Spleen (tissue), 11 donors: Measurements from ENCODE around the gene KCNJ6. TPM values are rescaled to one million over a fixed set of nuclear protein-coding genes. Genes with fewer than 3 reads are reported as not detected.

Experiments used
- DNase-seq: peaks from one replicate; pipeline ENCODE4 v3.0.0-alpha.2; 2020
- H3K27ac ChIP-seq, 8 donors: fragments of 200-600 bp; sonication (generic) in 7 of 8; 1 replicate in 4 of 8; 2 replicates in 4 of 8; pipeline versions ENCODE4 v1.5.0 to v1.8.0; 2016 to 2021; ENCODE audit warnings: inconsistent platforms in 4 of 8, mild to moderate bottlenecking in 4 of 8, moderate library complexity in 1 of 8
- H3K27me3 ChIP-seq, 7 donors: fragments of 200-600 bp; sonication (generic) in 6 of 7; replicated peaks in 1 of 7; 1 replicate in 4 of 7; 2 replicates in 3 of 7; pipeline versions ENCODE4 v1.5.0 to v1.8.0; 2016 to 2021; ENCODE audit warnings: inconsistent platforms in 3 of 7, mild to moderate bottlenecking in 1 of 7
- H3K36me3 ChIP-seq, 6 donors: fragments of 200-600 bp; sonication (generic) in 5 of 6; 1 replicate in 4 of 6; 2 replicates in 2 of 6; pipeline versions ENCODE4 v1.5.0 to v1.8.0; 2016 to 2021; ENCODE audit warnings: inconsistent platforms in 2 of 6
- H3K4me1 ChIP-seq, 6 donors: fragments of 200-600 bp; sonication (generic) in 5 of 6; 1 replicate in 3 of 6; 2 replicates in 3 of 6; pipeline versions ENCODE4 v1.5.0 to v1.8.0; 2016 to 2021; ENCODE audit warnings: inconsistent platforms in 3 of 6
- H3K4me3 ChIP-seq, 8 donors: fragments of 200-600 bp; sonication (generic) in 7 of 8; 1 replicate in 4 of 8; 2 replicates in 4 of 8; pipeline versions ENCODE4 v1.5.0 to v1.8.0; 2016 to 2021; ENCODE audit warnings: inconsistent platforms in 4 of 8, mild to moderate bottlenecking in 4 of 8, moderate library complexity in 2 of 8
- H3K9me3 ChIP-seq, 8 donors: fragments of 200-600 bp; sonication (generic) in 7 of 8; 1 replicate in 4 of 8; 2 replicates in 4 of 8; pipeline versions ENCODE4 v1.5.0 to v1.8.0; 2016 to 2021; ENCODE audit warnings: inconsistent platforms in 4 of 8
- CTCF ChIP-seq, 11 experiments: fragments of 200-600 bp in 7 of 11; fragments of 450-650 bp in 4 of 11; sonication (generic) in 4 of 11; IDR thresholded peaks in 8 of 11; conservative IDR thresholded peaks in 3 of 11; 1 replicate in 7 of 11; 2 replicates in 4 of 11; pipeline versions ENCODE4 v1.4.0 to v1.8.0; 2016 to 2021; ENCODE audit warnings: antibody characterized with exemption in 11 of 11, inconsistent platforms in 4 of 11, mild to moderate bottlenecking in 1 of 11
- POLR2A ChIP-seq, 3 donors: fragments of 450-650 bp; IDR thresholded peaks; one replicate each; pipeline ENCODE4 v1.5.1; 2017; ENCODE audit warnings: antibody characterized with exemption in 3 of 3, mild to moderate bottlenecking in 1 of 3
- POLR2AphosphoS5 ChIP-seq, 3 donors: sonication (generic); formaldehyde crosslinking; IDR thresholded peaks; one replicate each; pipeline ENCODE4 v1.5.1; 2017; ENCODE audit warnings: antibody characterized with exemption in 3 of 3
- WGBS, 5 donors: extraction: QIAGEN DNeasy Blood & Tissue Kit in 3 of 5; methylation state at CpG; one replicate each; pipeline versions ENCODE4 v1.1.5 to v1.1.7; 2013 to 2018; 5-methylcytosine and 5-hydroxymethylcytosine counted together
- intact Hi-C: fragments of 100-400 bp; cut with DNase I; formaldehyde crosslinking; loops from one replicate; pipeline ENCODE4 v1.15.0; 2023; ENCODE audit warnings: low total_unique reads
- polyA plus RNA-seq, 3 donors: library from polyadenylated mRNA; stranded (reverse); fragments of 200-250 nt; gene quantifications; one replicate each; pipeline ENCODE4 v1.2.1, GENCODE V29; 2013
- total RNA-seq, 7 donors: library from RNA; depleted of rRNA in 3 of 7; stranded (reverse); fragments of >200 nt in 3 of 7; fragmentation: NEBNext Ultra II Directional in 4 of 7; extraction: Animal tissue kit (Norgen Biotek cat#: 25700) in 4 of 7; gene quantifications; one replicate each; pipeline versions ENCODE4 v1.1.0 to v1.2.1, GENCODE V29; 2016 to 2021
- donor health status: healthy with polysubstance abuse.
- donor health status: DM: no; HTN: no; CAD: no; lungs with moderate emphysema.
- donor health status: DM: no; HTN: no; CAD: no.
- donor health status: Bipolar disorder and iron deficiency.
- donor health status: healthy.
- donor health status: DM: no; HTN: no; CAD: no.
- donor health status: DM: yes; HTN: yes; CAD: no.

Gene KCNJ6
- total and polyA plus RNA-seq, 10 donors, result under 0.01 to 0.36 (median 0.10) TPM; not detected in 6

- no peaks in the 10 kb centered on the region for H3K9me3 ChIP-seq
- no peaks in the 10 kb centered on the region for H3K27me3 ChIP-seq
- WGBS, 5 donors, result 80 to 87% (median 84%) methylated on average over 11 of the region's 11 CpGs
- no peak overlapping the region for H3K27ac ChIP-seq
- peaks cover 6 to 35% (median 19%) of the 10 kb centered on the region in 6 donors for H3K4me1 ChIP-seq
- no peak overlapping the region for H3K4me3 ChIP-seq
- intact Hi-C loops, result loop anchor here (10.0 kb wide), 1 partner anchor 297 kb away; the partner anchor contains the start of gene VPS26C
- H3K36me3 ChIP-seq, result no peaks in the 10 kb centered on the region
- no peak for TF ChIP-seq POLR2AphosphoS5 (IDR thresholded peaks at IDR 0.05)
- no peak for TF ChIP-seq POLR2A (IDR thresholded peaks at IDR 0.05)
- no peak for TF ChIP-seq CTCF (IDR thresholded peaks at IDR 0.05 in 8 of 11, conservative IDR thresholded peaks at IDR 0.05 in 3 of 11)
- DNase-seq, result no peak
Measured at GRCh38 chr21:37561941-37562919, 354.0 kb downstream of the KCNJ6 start.

GRCh38 chr21:37561506-37561905, 354.8 kb downstream of the KCNJ6 start:
- 85 to 94% (median 89%) methylated on average over 6 to 7 of the region's 7 CpGs for WGBS, 5 donors
- DNase-seq, result no peak
- no peaks in the 10 kb centered on the region for H3K27me3 ChIP-seq
- H3K36me3 ChIP-seq, result no peaks in the 10 kb centered on the region
- peaks cover 6 to 37% (median 20%) of the 10 kb centered on the region in 6 donors for H3K4me1 ChIP-seq
- TF ChIP-seq CTCF (IDR thresholded peaks at IDR 0.05 in 8 of 11, conservative IDR thresholded peaks at IDR 0.05 in 3 of 11) (no peak), POLR2AphosphoS5 (IDR thresholded peaks at IDR 0.05) (no peak), POLR2A (IDR thresholded peaks at IDR 0.05) (no peak)
- H3K4me3 ChIP-seq, result no peak overlapping the region
- intact Hi-C loops, result loop anchor here (10.0 kb wide), 1 partner anchor 297 kb away; the partner anchor contains the start of gene VPS26C
- H3K9me3 ChIP-seq, result no peaks in the 10 kb centered on the region
- no peak overlapping the region for H3K27ac ChIP-seq

GRCh38 chr21:37560385-37560784, 355.9 kb downstream of the KCNJ6 start:
- WGBS, 5 donors, result 94 to 98% (median 95%) methylated on average over 5 of the region's 5 CpGs
- no peak for DNase-seq
- Histone ChIP-seq H3K9me3 (no peaks in the 10 kb centered on the region), H3K4me1 (peaks cover 6 to 32% (median 20%) of the 10 kb centered on the region in 6 donors), H3K36me3 (no peaks in the 10 kb centered on the region), H3K27me3 (no peaks in the 10 kb centered on the region), H3K4me3 (no peak overlapping the region), H3K27ac (no peak overlapping the region)
- intact Hi-C loops, result loop anchor here (10.0 kb wide), 1 partner anchor 296 kb away; the partner anchor contains the start of gene VPS26C
- no peak for TF ChIP-seq CTCF (IDR thresholded peaks at IDR 0.05 in 8 of 11, conservative IDR thresholded peaks at IDR 0.05 in 3 of 11)
- no peak for TF ChIP-seq POLR2A (IDR thresholded peaks at IDR 0.05)
- no peak for TF ChIP-seq POLR2AphosphoS5 (IDR thresholded peaks at IDR 0.05)

GRCh38 chr21:37558676-37559211, 357.5 kb downstream of the KCNJ6 start:
- DNase-seq, result no peak
- no peak for TF ChIP-seq CTCF (IDR thresholded peaks at IDR 0.05 in 8 of 11, conservative IDR thresholded peaks at IDR 0.05 in 3 of 11)
- TF ChIP-seq POLR2A (IDR thresholded peaks at IDR 0.05), result no peak
- no peak for TF ChIP-seq POLR2AphosphoS5 (IDR thresholded peaks at IDR 0.05)
- no peak overlapping the region for H3K4me3 ChIP-seq
- H3K9me3 ChIP-seq, result no peaks in the 10 kb centered on the region
- peaks cover 4 to 17% (median 10%) of the 10 kb centered on the region in 6 donors for H3K4me1 ChIP-seq
- no peaks in the 10 kb centered on the region for H3K27me3 ChIP-seq
- intact Hi-C loops, result no loop called here
- H3K27ac ChIP-seq, result no peak overlapping the region
- no peaks in the 10 kb centered on the region for H3K36me3 ChIP-seq
- 89 to 96% (median 93%) methylated on average over 8 of the region's 8 CpGs for WGBS, 5 donors
